ENCODE measurements around the gene VAMP5. TPM values are rescaled to one million over a fixed set of nuclear protein-coding genes. Genes with fewer than 3 reads are reported as not detected.
A peak's percentile ranks its signal among the peaks of the same experiment; 100 is the strongest.

VAMP5 gene
- total RNA-seq, 1 donor from 2014 or later: 1.5 TPM

- peak overlapping the region; percentile 95 for H3K4me3 Mint-ChIP-seq
- peaks cover 2% of the 10 kb centered on the region for H3K27me3 Mint-ChIP-seq (ENCODE audit: low read depth)
- no peak for TF ChIP-seq CTCF (conservative IDR thresholded peaks at IDR 0.05)
- peaks cover 65% of the 10 kb centered on the region for H3K4me1 Mint-ChIP-seq
- H3K36me3 Mint-ChIP-seq (ENCODE audit: low read depth): peaks cover 44% of the 10 kb centered on the region
- H3K9me3 Mint-ChIP-seq: no peaks in the 10 kb centered on the region
- peak overlapping the region; percentile 95 for H3K27ac Mint-ChIP-seq (ENCODE audit: unreplicated experiment)
- peak; percentile 50 for DNase-seq (ENCODE audit: low read depth, low spot score)
Measured at GRCh38 chr2:85539361-85540132, 44.7 kb upstream of the VAMP5 start.

- Mint-ChIP-seq H3K9me3 (no peaks in the 10 kb centered on the region), H3K27ac (ENCODE audit: unreplicated experiment) (peak overlapping the region; percentile 86), H3K27me3 (ENCODE audit: low read depth) (peaks cover 2% of the 10 kb centered on the region), H3K36me3 (ENCODE audit: low read depth) (peaks cover 47% of the 10 kb centered on the region), H3K4me1 (peaks cover 65% of the 10 kb centered on the region), H3K4me3 (peak overlapping the region; percentile 95)
- no peak for TF ChIP-seq CTCF (conservative IDR thresholded peaks at IDR 0.05)
- DNase-seq (ENCODE audit: low read depth, low spot score): no peak
Measured at GRCh38 chr2:85540133-85540648, 44.0 kb upstream of the VAMP5 start.

- peaks cover 63% of the 10 kb centered on the region for H3K4me1 Mint-ChIP-seq
- DNase-seq (ENCODE audit: low read depth, low spot score): no peak
- no peaks in the 10 kb centered on the region for H3K9me3 Mint-ChIP-seq
- peaks cover 2% of the 10 kb centered on the region for H3K27me3 Mint-ChIP-seq (ENCODE audit: low read depth)
- H3K36me3 Mint-ChIP-seq (ENCODE audit: low read depth): peaks cover 47% of the 10 kb centered on the region
- TF ChIP-seq CTCF (conservative IDR thresholded peaks at IDR 0.05): no peak
- H3K4me3 Mint-ChIP-seq: peak overlapping the region; percentile 95
- no peak overlapping the region for H3K27ac Mint-ChIP-seq (ENCODE audit: unreplicated experiment)
Measured at GRCh38 chr2:85541262-85541661, 43.0 kb upstream of the VAMP5 start.

- Mint-ChIP-seq H3K4me1 (peaks cover 57% of the 10 kb centered on the region), H3K9me3 (no peaks in the 10 kb centered on the region), H3K4me3 (peak overlapping the region; percentile 95), H3K36me3 (ENCODE audit: low read depth) (peaks cover 51% of the 10 kb centered on the region), H3K27me3 (ENCODE audit: low read depth) (peaks cover 6% of the 10 kb centered on the region), H3K27ac (ENCODE audit: unreplicated experiment) (no peak overlapping the region)
- DNase-seq (ENCODE audit: low read depth, low spot score): no peak
- no peak for TF ChIP-seq CTCF (conservative IDR thresholded peaks at IDR 0.05)
Measured at GRCh38 chr2:85541753-85542457, 42.3 kb upstream of the VAMP5 start.

- DNase-seq (ENCODE audit: low read depth, low spot score): no peak
- Mint-ChIP-seq H3K27me3 (ENCODE audit: low read depth) (peaks cover 6% of the 10 kb centered on the region), H3K36me3 (ENCODE audit: low read depth) (peaks cover 51% of the 10 kb centered on the region), H3K9me3 (no peaks in the 10 kb centered on the region), H3K4me3 (peak overlapping the region; percentile 95), H3K4me1 (peaks cover 48% of the 10 kb centered on the region), H3K27ac (ENCODE audit: unreplicated experiment) (peak overlapping the region; percentile 45)
- TF ChIP-seq CTCF (conservative IDR thresholded peaks at IDR 0.05): no peak
Measured at GRCh38 chr2:85542777-85543176, 41.5 kb upstream of the VAMP5 start.
